Fibroblast of lung (primary cell): ENCODE results near the gene ALKBH8. TPM values are rescaled to one million over a fixed set of nuclear protein-coding genes. Genes with fewer than 3 reads are reported as not detected.

Source experiments
- DNase-seq, 2 donors: peaks; one replicate each; pipeline versions ENCODE4 v3.0.0 to v3.0.0-alpha.2; 2010; ENCODE audit warnings: low read depth in 2 of 2
- H2AFZ ChIP-seq: 2 replicates; pipeline ENCODE4 v1.5.1; 2012; ENCODE audit warnings: low read length, control low read depth, inconsistent platforms
- H3K27ac ChIP-seq: 2 replicates; pipeline ENCODE4 v1.5.1; 2011; ENCODE audit warnings: low read length, control low read depth; ENCODE audit not compliant: insufficient read depth
- H3K27me3 ChIP-seq: 2 replicates; pipeline ENCODE4 v1.5.1; 2011; ENCODE audit warnings: mild to moderate bottlenecking, low read length; ENCODE audit not compliant: control insufficient read depth, insufficient read depth
- H3K36me3 ChIP-seq: 2 replicates; pipeline ENCODE4 v1.5.1; 2011; ENCODE audit warnings: low read length; ENCODE audit not compliant: control insufficient read depth, insufficient read depth
- H3K4me1 ChIP-seq: 2 replicates; pipeline ENCODE4 v1.5.1; 2011; ENCODE audit warnings: low read length; ENCODE audit not compliant: control insufficient read depth, insufficient read depth; ENCODE audit errors: extremely low read depth
- H3K4me2 ChIP-seq: 2 replicates; pipeline ENCODE4 v1.5.1; 2011; ENCODE audit warnings: low read length, control low read depth; ENCODE audit not compliant: insufficient read depth; ENCODE audit errors: extremely low read depth
- H3K4me3 ChIP-seq, 4 experiments: fragments of 200-600 bp in 1 of 4; sonication (generic) in 1 of 4; replicated peaks in 1 of 4; 2 replicates each; pipeline ENCODE4 v1.5.1; 2011 to 2016; ENCODE audit warnings: low read length in 4 of 4, low read depth in 3 of 4, mild to moderate bottlenecking in 3 of 4, control low read depth in 2 of 4, inconsistent platforms in 1 of 4, mixed read lengths in 1 of 4; ENCODE audit not compliant: insufficient read depth in 1 of 4; ENCODE audit errors: control extremely low read depth in 1 of 4
- H3K79me2 ChIP-seq: 2 replicates; pipeline ENCODE4 v1.5.1; 2012; ENCODE audit warnings: mild to moderate bottlenecking, low read length, inconsistent platforms; ENCODE audit not compliant: control insufficient read depth, insufficient read depth
- H3K9ac ChIP-seq: 2 replicates; pipeline ENCODE4 v1.5.1; 2011; ENCODE audit warnings: mild to moderate bottlenecking, low read length, control low read depth; ENCODE audit not compliant: insufficient read depth
- H3K9me3 ChIP-seq: 2 replicates; pipeline ENCODE4 v1.5.1; 2012; ENCODE audit warnings: low read depth, low read length; ENCODE audit not compliant: control insufficient read depth, insufficient read depth
- H4K20me1 ChIP-seq: 2 replicates; pipeline ENCODE4 v1.5.1; 2011; ENCODE audit warnings: low read length; ENCODE audit not compliant: control insufficient read depth, insufficient read depth; ENCODE audit errors: extremely low read depth
- EZH2 ChIP-seq: IDR thresholded peaks from 2 replicates; pipeline ENCODE4 v1.5.1; 2012; ENCODE audit warnings: low read length, control low read depth, mild to moderate bottlenecking; ENCODE audit errors: missing control alignments
- polyA plus RNA-seq, 2 donors: library from polyadenylated mRNA; depleted of rRNA in 1 of 2; stranded (reverse) in 1 of 2; unstranded in 1 of 2; fragments of >200 nt; gene quantifications; 2 replicates each; pipeline ENCODE4 v1.2.1, GENCODE V29; 2011 to 2012; ENCODE audit warnings: missing spikeins in 1 of 2
- total RNA-seq: library from RNA; depleted of rRNA; stranded (reverse); fragments of >200 nt; gene quantifications from 2 replicates; pipeline ENCODE4 v1.2.1, GENCODE V29; 2014
- TF ChIP-seq, protein P1 (sequence below), 2 donors: IDR thresholded peaks in 1 of 2; conservative IDR thresholded peaks in 1 of 2; 1 replicate in 1 of 2; 2 replicates in 1 of 2; pipeline ENCODE4 v1.5.1; 2011 to 2012; ENCODE audit warnings: low read length in 2 of 2, control low read depth in 1 of 2, inconsistent platforms in 1 of 2, low read depth in 1 of 2, mild to moderate bottlenecking in 1 of 2

ALKBH8 gene
- total and polyA plus RNA-seq, 2 donors (not counting 1 experiment from before 2014, with no cell fraction given): 8.6 to 11.7 TPM

DNA sequence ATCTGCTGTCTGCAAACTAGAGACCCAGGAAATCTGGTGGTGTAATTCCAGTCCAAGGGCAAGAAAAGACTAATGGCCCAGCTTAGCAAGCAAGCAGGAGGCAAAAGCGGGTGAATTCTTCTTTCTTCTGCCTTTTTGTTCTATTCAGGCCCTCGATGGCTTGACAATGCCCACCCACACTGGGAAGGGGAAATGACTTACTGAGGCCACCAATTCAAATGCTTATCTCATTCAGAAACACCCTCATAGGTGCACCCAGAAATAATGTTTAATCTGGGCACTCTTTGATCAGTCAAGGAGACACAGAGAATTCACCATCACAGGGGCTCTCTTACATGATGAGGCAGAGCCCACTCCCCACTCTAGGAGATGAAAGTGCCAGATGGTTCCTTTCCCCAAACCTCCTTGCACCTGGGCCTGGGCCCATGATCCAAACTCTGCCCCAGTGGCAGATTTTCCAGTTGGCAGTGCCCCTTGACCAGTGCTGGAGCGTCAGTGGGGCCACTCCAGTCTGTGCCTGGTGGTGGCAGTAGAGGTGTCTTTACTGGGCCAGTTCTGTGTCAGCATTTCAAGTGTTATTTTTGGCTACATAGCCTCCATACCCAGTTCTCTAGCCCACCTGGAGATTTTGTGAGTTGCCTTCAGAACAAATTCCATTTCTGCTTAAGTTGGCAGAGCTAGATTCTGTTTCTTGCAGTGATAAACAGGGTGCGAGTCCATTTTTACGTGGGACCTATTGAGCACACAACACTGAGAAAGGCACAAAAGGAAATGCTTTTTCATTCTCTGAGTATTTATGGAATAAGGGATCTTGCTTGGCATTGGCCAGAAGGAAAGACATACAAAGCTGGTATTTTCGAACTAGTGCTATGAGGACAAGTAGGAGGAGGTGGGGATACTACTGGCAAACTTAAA, 32.9 kb upstream of the ALKBH8 start:
- H3K36me3 ChIP-seq: no peaks in the 10 kb centered on the region
- no peak overlapping the region for H3K27ac ChIP-seq
- H4K20me1 ChIP-seq: no peaks in the 10 kb centered on the region
- no peak overlapping the region for H2AFZ ChIP-seq
- TF ChIP-seq, protein P1, sequence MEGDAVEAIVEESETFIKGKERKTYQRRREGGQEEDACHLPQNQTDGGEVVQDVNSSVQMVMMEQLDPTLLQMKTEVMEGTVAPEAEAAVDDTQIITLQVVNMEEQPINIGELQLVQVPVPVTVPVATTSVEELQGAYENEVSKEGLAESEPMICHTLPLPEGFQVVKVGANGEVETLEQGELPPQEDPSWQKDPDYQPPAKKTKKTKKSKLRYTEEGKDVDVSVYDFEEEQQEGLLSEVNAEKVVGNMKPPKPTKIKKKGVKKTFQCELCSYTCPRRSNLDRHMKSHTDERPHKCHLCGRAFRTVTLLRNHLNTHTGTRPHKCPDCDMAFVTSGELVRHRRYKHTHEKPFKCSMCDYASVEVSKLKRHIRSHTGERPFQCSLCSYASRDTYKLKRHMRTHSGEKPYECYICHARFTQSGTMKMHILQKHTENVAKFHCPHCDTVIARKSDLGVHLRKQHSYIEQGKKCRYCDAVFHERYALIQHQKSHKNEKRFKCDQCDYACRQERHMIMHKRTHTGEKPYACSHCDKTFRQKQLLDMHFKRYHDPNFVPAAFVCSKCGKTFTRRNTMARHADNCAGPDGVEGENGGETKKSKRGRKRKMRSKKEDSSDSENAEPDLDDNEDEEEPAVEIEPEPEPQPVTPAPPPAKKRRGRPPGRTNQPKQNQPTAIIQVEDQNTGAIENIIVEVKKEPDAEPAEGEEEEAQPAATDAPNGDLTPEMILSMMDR (conservative IDR thresholded peaks at IDR 0.05 in 1 of 2, IDR thresholded peaks at IDR 0.05 in 1 of 2; ENCODE audit: low read depth in 1 of 2, low read length in 2 of 2): peak; percentile 20 to 50
- no peak for TF ChIP-seq EZH2
- H3K9ac ChIP-seq: no peak overlapping the region
- H3K4me2 ChIP-seq: no peak overlapping the region
- H3K9me3 ChIP-seq: no peaks in the 10 kb centered on the region
- no peaks in the 10 kb centered on the region for H3K27me3 ChIP-seq
- H3K79me2 ChIP-seq: no peaks in the 10 kb centered on the region
- DNase-seq: no peak
- no peak overlapping the region for H3K4me3 ChIP-seq
- no peaks in the 10 kb centered on the region for H3K4me1 ChIP-seq

DNA sequence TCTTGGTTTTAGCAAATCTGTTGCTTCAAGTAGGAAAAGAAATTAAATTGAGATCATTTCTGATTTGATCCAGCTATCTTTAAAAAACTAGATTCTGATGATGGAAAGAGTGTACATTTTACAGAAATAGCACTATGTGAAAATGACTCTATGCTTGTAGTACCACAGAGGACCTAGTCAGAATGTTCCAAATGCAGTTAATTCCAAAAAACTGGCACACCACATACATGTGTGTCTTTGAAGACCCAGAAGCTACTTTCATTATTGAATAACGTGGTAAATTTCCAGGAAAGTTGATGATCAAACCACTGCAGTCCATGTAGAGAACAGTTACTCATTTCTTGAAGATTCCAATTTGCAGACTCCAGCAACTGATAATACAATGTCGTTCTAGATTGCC, 29.2 kb upstream of the ALKBH8 start:
- H3K9me3 ChIP-seq: no peaks in the 10 kb centered on the region
- H3K36me3 ChIP-seq: no peaks in the 10 kb centered on the region
- H3K4me3 ChIP-seq: no peak overlapping the region
- no peak for DNase-seq
- H2AFZ ChIP-seq: no peak overlapping the region
- H3K4me2 ChIP-seq: no peak overlapping the region
- H3K79me2 ChIP-seq: no peaks in the 10 kb centered on the region
- H4K20me1 ChIP-seq: no peaks in the 10 kb centered on the region
- H3K4me1 ChIP-seq: peaks cover 2% of the 10 kb centered on the region
- H3K27me3 ChIP-seq: peaks cover 5% of the 10 kb centered on the region
- no peak overlapping the region for H3K27ac ChIP-seq
- H3K9ac ChIP-seq: no peak overlapping the region
- no peak for TF ChIP-seq EZH2
- TF ChIP-seq, protein P1 (conservative IDR thresholded peaks at IDR 0.05 in 1 of 2, IDR thresholded peaks at IDR 0.05 in 1 of 2; ENCODE audit: low read depth in 1 of 2, low read length in 2 of 2): no peak

DNA sequence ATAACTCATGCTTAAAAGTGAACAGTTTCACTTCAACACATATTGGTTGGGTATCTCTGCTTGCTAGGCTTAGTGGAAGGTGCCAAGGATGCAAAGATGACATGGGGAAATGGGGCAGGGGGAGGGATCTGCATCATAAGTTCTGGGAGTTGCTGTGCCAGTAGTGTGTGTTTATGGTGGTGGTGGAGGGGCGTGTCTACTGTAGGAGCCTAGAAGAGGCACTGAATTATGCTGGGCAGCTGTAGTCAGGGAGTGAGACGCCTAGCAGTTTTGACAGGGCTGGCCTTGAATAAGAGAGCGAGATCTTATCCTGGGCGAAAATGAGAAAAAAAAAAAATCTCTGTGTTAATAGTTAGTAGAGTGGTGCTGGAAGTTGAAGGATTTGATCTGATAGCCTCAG, 28.4 kb upstream of the ALKBH8 start:
- no peaks in the 10 kb centered on the region for H3K9me3 ChIP-seq
- no peak overlapping the region for H3K4me2 ChIP-seq
- no peaks in the 10 kb centered on the region for H3K79me2 ChIP-seq
- H2AFZ ChIP-seq: no peak overlapping the region
- no peaks in the 10 kb centered on the region for H3K36me3 ChIP-seq
- peaks cover 2% of the 10 kb centered on the region for H3K4me1 ChIP-seq
- H3K27me3 ChIP-seq: peaks cover 5% of the 10 kb centered on the region
- no peak overlapping the region for H3K27ac ChIP-seq
- no peak overlapping the region for H3K4me3 ChIP-seq
- TF ChIP-seq, protein P1 (conservative IDR thresholded peaks at IDR 0.05 in 1 of 2, IDR thresholded peaks at IDR 0.05 in 1 of 2; ENCODE audit: low read depth in 1 of 2, low read length in 2 of 2): no peak
- TF ChIP-seq EZH2: no peak
- no peaks in the 10 kb centered on the region for H4K20me1 ChIP-seq
- DNase-seq: no peak
- no peak overlapping the region for H3K9ac ChIP-seq
